Activated CD8-positive, alpha-beta memory T cell treated with anti-CD3 and anti-CD28 coated beads for 4 hours (primary cell): ENCODE measurements around the gene IFT22.
A peak's percentile ranks its signal among the peaks of the same experiment; 100 is the strongest.
"Not testable (repeated sequence)": the region's sequence is repeated elsewhere in the genome, so short reads cannot be mapped to it uniquely, and the experiment has no call there.

Experiments
- DNase-seq, 2 donors: peaks; one replicate each; pipeline ENCODE4 v3.0.0-alpha.2; 2020; ENCODE audit warnings: low read depth in 2 of 2

Gene IFT22

DNA sequence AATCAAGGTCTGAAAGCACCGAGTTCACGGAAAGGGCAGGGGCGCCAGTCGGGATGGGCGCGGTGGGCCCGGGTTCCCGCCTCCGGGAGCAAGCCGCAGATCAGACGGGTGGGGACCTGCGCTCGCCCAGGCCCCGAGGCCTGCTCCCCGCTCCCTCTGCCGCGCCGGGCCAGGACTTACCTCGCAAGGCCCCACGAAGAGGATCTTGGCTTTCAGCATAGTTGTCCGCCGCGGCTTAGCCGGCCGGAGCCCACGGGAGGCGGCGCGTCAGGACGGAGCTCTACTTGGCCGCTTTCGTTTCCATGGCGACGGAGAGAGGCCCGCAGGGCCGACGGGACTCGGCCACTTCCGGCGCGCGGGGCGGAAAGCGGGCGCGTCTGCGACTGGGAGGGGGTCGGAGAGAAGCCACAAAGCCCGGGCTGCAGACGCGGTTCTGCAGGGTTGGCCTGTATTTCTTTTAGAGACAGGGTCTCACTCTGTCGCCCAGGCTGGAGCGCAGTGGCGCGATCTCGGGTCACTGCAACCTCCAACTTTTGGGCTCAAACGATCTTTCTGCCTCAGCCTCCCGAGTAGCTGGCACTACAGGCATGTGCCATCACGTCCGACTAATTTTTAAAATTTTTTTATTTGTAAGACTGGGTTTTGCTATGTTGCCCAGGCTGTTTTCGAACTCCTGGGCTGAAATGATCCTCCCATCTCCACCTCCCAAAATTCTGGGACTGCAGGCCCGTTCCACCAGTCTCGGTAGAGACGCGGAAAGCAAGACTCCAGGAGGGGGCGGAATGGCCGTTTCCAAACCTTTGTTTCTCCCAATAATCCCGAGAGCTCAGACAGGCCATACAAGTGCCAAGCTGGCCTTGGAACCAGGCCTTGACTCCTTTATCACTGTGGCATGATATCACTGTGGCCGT lies at the start of gene IFT22:
Gene IFT22, minus strand, starts transcription at position 322 of the 911 bp plus-strand sequence. Its CDS starts 103 bp downstream, at position 219.
- DNase-seq = peak; percentile 68 to 72

DNA sequence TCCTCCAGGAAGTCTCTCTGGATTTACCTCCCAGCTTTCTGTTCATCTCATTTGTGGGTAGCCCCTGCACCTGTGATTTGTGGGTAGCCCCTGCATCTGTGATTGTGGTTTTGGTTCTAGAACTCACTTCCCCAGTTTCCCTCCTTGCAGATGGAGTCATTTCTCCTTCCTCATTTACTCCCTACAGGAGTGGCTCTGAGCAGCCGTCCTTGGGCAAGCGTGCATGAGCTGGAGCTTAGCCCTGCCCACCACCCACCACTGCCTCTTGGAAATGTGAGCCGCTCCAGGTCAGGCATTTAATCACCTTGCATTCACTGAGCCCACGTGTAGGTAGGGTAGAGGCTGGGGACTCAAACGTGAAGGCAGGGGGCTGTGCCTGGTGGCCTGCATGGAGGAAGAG lies 49.2 kb upstream of the IFT22 start:
- DNase-seq = no peak

DNA sequence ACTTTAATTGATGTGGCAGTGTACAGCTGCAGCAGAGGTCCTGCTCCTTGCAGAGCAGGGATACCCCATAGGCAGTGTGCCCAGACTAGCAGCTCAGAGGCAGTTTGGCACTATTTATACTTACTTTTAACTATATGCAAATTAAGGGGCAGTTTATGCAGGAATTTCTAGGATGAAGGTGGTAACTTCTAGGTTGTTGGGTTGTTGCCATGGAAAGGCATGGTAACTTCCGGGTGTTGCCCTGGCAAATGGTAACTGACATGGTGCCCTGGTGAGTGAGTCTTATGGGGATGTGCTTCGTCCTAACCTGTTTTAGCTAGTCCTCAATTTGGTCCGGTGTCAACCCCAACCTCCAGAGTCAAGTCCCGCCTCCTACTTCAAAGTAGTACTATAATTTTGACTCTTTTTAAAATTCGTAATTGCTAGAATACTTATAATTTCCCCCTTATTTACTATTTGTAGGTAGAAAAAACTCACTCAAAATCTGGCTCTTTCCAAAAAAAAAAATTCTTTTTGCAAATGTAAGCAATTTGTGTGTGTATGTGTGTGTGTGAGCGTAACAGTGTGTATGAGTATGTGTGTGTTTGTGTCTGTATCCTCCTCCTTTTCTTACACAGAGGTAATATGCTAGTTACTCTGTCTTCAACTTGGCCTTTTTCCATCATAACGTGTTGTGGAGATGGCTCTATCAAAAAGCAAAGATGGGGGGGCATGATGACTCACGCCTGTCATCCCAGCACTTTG lies 47.0 kb upstream of the IFT22 start:
- DNase-seq = no peak

DNA sequence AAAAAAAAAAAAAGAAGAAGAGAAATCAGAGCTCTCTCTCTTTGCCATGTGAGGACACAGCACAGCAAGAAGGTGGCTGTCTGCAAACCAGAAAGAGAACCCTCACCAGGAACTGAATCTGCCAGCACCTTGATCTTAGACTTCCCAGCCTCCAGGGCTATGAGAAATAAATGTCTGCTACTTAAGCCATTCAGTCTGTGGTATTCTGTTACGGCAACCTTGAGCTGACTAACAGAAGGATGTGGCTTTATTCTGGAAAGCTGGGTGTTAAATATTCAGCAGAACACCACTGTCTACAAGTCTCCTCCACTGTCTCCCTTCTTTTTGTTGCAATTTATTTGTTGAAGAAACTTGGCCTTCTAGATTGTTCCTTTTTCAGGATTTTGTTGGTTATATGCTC lies 46.1 kb upstream of the IFT22 start:
- no peak for DNase-seq

DNA sequence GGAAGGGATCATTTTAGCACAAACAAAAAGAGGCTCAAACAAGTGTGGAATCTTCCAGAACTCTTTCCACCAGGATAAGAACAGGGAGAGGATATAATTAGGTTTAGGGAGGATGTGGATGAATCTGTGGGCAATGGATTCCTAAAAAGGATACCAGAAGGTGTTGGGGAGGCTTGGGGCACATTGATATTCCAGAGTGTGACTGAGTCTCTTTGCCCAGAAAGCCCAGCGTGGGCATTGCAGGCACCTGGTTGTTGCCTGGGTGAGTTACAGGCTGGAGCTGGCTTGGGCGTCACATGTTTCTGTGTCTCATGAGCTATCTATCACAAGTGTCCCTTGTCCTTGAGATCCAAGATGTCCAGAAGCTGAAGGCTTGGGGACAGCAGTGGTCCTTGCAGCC lies 44.3 kb upstream of the IFT22 start:
- DNase-seq = no peak

DNA sequence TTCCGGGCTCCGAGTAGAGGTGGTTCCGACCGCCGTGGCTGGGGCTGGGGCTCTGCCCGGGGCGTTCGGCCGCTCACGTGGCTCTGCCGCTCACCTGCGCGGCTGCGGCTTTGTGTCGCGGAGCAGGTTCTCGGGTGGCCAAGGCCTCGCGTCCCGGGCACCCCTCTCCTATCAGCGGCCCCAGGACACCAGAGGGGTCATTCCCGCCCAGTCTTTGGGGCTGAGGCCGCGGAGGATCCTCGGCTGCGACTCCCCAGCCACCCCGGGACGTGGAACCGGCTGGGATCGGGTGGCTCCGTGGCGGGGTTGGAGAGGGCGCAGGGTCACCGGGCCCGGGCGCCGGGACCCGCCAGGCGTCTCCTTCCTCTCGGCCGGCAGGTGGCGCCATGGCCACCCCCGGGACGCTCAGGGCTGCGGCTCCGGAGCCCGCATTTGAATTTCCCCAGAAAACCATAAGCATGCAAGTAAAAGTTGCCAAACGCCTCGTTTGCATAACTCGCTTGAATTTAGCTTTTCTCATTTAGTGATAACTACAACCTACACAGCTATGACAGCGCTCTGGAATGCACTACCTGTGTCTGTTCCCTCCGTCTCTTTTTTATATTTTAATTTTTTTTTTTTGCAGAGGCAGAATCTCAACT lies 42.2 kb upstream of the IFT22 start:
- DNase-seq = peak; percentile 24 to 25

DNA sequence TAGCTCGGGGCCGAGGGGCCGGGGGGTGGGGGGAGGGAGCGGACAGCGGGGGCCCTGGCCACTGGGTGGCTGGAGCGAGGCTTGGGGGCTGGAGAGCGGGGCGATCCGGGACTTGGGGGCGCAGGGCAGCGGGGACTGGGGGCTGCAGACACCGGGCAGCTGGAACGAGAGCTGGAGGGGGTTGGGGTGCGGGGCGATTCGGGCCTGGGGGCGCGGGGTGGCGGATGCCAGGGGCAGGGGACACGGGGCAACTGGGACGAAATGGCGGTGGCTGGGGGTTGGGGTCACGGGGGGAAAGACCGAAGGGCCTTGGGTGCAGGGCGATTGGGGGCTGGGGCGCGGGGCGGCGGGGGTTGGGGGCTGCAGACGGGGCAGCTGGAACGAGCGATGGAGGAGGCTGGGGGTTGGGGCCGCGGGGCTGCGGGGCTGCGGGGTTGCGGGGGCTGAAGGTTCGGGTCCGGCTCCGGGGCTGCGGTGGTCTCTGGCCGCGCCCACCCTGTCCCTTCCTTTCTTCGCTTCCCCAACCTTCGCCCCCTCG lies 41.7 kb upstream of the IFT22 start:
- DNase-seq = no peak

DNA sequence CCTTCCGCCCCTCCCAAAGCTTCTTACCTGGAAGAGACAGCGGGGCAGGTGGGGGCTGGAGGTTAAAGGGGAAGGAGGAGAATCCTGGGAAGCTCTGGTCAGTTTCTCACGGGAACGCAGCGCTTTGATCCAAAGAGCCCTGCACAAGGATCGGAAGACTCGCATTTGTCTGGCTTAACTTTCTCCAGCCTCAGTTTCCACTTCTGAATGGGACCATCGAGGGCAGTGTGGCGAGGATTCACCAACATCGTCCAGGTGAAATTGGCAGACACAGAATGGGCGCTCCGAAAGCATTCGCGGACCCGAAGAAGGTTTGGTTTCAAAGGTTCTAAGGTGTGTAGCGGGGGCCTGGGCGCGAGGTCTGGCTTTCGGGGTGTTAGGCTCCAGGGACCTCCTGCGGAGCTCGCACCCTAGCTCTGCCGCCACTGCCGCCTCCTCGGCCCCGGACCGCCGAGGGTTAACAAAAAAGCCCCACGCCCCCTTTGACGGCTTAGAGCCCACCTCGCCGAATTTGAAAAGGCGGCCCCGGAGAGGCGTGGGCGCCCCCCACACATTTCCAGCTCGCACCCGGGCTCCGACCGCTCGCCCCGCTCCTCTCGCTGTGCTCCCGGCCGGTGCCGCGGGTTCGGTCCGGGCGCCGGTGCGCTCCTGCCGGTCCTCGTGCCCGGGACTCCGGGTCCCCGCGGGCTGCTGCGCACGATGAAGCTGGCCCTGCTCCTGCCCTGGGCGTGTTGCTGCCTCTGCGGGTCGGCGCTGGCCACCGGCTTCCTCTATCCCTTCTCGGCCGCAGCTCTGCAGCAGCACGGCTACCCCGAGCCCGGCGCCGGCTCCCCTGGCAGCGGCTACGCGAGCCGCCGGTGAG lies 41.0 kb upstream of the IFT22 start, which contains the start of gene COL26A1:
Gene COL26A1, plus strand, starts transcription at position 542 of the 862 bp plus-strand sequence. Its CDS starts 158 bp downstream, at position 700.
- no peak for DNase-seq

DNA sequence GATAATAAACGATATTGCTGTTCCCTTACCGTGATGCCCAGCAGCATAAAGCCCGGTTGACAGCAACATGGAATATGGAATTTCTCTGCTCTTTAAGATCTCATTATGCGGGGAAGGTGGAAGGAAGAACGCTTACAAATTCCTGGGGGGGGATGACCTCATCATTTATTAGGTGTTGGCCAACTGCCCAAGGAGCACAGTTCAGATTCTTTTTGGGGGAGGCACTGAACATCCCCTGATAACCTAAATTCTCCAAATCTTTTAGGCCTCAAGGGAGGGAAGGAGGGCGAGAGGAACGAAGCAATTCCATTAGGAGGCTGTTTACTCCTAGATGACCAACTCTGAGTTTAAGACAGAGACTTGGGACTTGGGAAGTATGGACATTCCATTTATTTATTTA lies 35.8 kb upstream of the IFT22 start:
- no peak for DNase-seq

DNA sequence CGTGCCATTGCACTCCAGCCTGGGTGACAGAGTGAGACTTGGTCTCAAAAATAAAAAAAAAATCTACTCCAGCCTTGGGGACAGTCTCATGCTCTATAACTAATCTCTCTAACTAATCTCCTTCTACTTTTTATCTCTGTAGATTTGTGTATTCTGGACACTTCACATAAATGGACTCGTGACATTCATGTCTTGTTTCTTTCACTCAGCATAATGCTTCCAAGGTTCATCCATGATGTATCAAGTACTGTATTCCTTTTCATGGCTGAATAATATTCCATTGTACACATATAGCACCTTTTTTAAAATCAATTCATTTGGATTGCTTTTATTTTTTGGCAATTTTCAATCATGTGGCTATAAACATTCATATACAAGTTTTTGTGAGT lies 31.3 kb upstream of the IFT22 start:
- no peak for DNase-seq

DNA sequence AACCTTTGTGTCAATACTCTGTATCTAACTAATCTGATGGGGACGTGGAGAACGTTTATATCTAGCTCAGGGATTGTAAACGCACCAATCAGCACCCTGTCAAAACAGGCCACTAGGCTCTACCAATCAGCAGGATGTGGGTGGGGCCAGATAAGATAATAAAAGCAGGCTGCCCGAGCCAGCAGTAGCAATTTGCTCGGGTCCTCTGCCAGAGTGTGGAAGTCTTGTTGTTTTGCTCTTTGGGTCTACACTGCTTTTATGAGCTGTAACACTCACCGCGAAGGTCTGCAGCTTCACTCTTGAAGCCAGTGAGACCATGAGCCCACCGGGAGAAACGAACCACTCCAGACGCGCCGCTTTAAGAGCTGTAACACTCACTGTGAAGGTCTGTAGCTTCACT lies 27.7 kb upstream of the IFT22 start:
- not testable (repeated sequence) for DNase-seq

DNA sequence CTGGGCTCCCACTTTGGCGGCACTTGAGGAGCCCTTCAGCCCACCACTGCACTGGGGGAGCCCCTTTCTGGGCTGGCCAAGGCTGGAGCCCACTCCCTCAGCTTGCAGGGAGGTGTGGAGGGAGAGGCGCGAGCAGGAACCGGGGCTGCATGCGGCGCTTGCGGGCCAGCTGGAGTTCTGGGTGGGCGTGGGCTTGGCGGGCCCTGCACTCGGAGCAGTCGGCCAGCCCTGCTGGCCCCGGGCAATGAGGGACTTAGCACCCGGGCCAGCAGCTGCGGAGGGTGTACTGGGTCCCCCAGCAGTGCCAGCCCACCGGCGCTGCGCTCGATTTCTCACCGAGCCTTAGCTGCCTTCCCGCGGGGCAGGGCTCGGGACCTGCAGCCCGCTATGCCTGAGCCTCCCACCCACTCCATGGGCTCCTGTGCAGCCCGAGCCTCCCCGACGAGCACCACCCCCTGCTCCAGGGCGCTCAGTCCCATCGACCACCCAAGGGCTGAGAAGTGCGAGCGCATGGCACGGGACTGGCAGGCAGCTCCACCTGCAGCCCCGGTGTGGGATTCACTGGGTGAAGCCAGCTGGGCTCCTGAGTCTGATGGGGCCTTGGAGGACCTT lies 26.9 kb upstream of the IFT22 start:
- not testable (repeated sequence) for DNase-seq

DNA sequence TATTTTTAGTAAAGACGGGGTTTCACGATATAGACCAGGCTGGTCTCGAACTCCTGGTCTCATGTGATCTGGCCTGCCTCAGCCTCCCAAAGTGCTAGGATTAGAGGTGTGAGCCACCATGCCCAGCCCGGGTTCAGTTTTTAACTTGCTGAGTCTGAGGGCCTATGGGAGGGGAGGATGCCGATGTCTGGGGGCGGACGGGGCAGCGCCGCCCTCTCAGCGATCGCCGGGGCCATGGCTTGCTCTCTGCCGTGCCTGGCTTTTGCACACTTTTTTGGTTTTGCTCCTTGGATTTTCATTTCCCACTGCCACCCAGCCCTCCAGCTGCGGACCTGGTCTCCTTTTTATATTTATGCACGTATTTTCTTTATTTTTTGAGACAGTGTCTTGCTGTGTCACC lies 25.9 kb upstream of the IFT22 start:
- no peak for DNase-seq

DNA sequence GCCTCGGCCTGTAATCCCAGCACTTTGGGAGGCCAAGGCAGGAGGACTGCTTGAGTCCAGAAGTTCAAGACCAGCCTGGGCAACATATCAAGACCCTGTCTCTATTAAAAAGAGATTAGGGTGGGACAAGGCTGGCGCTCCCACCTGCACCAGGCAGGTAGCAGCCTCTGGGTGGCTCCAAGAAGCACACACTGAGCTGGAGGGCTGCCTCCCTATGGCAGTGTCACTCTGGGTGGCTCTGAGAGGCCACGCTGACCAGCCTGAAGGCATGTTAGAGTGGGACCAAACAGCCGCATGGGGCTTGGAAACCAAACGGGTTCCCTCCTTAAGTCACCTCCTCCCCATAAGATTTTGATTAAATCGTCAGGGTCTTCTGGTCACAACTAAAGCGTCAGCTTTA lies 21.3 kb upstream of the IFT22 start:
- no peak for DNase-seq

DNA sequence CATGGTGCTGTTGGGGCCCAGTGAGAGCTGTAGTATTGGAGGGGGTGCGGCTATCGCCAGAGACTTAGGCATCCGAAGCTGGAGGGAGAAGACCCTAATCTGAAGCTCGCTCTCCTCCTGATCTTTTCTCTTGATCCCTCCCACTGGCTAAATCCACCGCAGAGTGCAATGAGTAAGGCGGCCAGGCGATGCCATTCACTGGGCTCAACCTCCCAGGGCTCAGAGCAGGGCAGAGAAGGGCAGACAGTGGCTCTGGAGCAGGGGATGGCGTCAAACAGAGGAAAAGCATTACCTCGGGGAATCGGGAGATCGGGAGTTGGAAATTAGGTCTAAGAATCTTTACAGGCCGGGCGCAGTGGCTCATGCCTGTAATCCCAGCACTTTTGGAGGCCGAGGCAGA lies 18.8 kb upstream of the IFT22 start:
- DNase-seq = no peak

DNA sequence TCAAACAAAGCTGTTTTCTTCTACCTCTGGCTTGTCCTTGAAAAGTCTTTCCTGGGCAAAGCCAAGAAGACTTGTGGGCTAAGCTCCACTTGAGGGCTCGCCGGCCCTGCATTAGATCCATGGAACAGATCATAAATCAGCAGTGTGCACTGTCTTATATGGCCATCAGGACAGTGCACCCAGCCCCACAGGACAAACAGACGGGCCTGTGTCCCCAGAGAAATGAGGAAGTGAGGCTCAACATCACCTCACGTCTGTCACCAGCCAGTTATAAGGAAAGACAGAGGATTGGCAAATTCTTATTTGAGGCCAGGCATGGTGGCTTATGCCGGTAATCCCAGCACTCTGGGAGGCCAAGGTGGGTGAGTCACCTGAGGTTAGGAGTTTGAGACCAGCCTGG lies 12.3 kb upstream of the IFT22 start:
- DNase-seq = no peak

DNA sequence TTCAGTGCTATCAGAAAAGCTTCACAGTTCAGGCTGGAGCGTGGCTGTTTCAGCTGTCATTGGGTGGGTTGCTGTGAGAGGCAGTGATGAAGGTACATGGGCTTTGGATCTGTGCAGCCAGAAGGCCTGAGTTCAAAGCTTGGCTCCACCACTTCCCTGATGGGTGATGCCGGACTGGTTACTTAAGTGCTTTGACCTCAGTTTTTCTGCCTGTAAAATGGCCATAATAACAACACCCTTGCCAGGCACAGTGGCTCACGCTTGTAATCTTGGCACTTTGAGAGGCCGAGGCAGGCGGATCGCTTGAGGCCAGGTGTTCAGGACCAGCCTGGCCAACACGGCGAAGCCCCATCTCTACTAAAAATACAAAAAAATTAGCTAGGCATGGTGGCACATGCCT lies 10.4 kb upstream of the IFT22 start:
- DNase-seq = no peak

DNA sequence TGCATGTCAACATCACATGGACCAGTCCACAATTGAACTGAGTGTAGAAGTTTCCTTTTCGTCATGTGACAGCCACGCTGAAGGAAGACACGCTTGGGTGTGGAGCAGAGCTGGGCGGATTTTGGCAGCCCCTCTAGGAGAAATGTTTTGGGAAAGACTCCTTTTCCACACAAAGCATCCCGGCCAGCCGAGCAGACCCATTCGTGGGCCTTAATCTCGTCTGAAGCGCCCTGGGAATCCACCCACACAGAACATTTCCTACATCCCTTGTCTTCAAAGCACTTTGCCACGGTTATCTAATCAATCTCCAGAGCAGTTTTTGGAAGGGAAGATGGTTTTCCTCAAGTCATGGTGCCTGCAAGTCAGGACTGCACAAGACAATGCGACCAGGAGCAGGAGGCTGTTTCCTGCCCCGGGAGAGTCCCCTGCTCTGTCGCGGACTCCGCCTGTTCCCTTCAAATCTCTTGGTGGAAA lies 8.4 kb upstream of the IFT22 start:
- no peak for DNase-seq

DNA sequence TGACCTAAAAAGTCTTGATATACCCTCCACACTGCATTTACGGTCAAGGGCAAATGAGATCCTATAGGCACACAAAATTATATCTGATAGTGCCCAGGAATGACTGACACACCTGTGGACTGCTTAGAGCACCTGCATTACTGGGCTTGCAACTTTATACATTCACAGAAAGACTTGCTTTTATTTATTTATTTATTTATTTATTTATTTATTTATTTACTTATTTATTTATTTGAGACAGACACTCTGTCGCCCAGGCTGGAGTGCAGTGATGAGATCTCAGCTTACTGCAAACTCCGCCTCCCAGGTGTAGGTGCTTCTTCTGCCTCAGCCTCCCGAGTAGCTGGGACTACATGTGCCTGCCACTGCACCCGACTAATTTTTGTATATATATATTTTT lies 6.5 kb upstream of the IFT22 start:
- DNase-seq = no peak

DNA sequence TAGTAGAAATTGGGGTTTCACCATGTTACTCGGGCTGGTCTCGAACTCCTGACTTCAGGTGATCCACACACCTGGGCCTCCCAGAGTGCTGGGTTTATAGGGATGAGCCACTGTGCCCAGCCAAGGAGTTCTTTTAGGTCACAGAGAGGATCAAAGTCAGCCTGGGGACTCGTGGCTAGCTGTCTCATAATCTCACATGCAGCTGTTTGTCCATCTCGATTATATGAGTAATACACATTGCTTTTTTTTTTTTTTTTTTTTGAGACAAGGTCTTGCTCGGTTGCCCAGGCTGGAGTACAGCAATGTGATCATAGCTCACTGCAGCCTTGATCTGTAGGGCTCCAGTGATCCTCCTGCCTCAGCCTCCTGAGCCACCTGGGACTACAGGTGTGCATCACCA lies 2.2 kb downstream of the IFT22 start:
- no peak for DNase-seq

DNA sequence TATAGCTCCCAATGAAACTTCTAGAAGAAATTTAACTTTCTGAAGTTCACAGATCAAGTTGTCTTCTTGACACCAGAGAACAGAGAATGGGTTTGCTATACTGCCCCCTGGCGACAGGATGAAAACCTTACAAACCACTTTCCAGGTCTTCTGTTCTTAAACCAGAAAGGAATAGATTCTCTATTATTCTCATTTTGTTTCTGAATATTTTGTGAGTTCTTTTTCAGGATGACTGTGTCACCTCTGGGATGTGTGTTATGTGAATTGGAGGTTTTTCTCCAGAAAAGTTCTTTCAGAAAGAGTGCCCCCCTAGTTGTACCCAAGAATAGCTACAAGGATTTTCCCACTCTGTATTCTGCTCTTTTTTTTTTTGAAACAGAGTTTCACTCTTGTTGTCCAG lies 6.3 kb downstream of the IFT22 start:
- DNase-seq = peak in 1 of 2 donors; percentile 10
